Measurements from ENCODE around the gene KCNA2.

GRCh38 chr1:110627764-110628163 lies 21.6 kb upstream of the KCNA2 start:
- TF ChIP-seq CTCF (IDR thresholded peaks at IDR 0.05; ENCODE audit: borderline replicate concordance, extremely low read depth, low read length, poor library complexity, severe bottlenecking) (no peak), EZH2 (IDR thresholded peaks at IDR 0.05; ENCODE audit: borderline replicate concordance, low read depth, low read length, severe bottlenecking) (no peak)

Measured in DND-41 (cell line).